Embryonic facial prominence (tissue), 1 donor: ENCODE measurements around the gene RPS6KC1.
"Not testable (repeated sequence)": the region's sequence is repeated elsewhere in the genome, so short reads cannot be mapped to it uniquely, and the experiment has no call there.

Experiments
- DNase-seq: peaks from one replicate; pipeline ENCODE4 v3.0.0-alpha.2; 2016; ENCODE audit errors: extremely low spot score

RPS6KC1 gene

DNA sequence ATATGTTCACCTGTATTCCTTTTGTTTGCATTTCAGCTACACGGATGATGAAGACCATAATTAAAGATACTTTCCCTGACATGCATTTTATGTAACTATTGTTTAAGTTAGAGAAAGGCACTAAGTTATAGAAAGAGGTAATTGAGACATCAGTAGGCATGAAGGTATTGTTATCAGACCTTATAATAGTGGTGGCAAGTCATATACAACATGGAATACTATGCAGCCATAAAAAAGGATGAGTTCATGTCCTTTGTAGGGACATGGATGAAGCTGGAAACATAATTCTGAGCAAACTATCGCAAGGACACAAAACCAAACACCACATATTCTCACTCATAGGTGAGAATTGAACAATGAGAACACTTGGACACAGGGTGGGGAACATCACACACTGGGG, 109.4 kb downstream of the RPS6KC1 start:
- DNase-seq: not testable (repeated sequence)

DNA sequence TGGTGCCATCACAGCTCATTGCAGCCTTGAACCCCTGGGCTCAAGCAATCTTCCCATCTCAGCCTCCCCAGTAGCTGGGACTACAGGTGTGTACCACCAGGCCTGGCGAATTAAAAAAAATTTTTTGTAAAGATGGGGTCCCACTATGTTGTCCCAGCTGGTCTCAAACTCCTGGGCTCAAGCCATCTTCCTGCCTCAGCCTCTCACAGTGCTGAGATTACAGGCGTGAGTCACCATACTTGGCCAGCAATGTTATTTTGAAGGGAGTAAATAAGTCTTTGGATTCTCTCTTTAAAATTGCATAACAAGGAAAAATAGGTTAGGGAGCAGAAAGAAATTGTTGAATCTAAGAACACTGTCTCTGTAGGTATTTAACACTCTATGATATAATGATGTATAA, 111.3 kb downstream of the RPS6KC1 start:
- no peak for DNase-seq

GRCh38 chr1:213162862-213163261, 111.8 kb downstream of the RPS6KC1 start:
- DNase-seq: no peak

DNA sequence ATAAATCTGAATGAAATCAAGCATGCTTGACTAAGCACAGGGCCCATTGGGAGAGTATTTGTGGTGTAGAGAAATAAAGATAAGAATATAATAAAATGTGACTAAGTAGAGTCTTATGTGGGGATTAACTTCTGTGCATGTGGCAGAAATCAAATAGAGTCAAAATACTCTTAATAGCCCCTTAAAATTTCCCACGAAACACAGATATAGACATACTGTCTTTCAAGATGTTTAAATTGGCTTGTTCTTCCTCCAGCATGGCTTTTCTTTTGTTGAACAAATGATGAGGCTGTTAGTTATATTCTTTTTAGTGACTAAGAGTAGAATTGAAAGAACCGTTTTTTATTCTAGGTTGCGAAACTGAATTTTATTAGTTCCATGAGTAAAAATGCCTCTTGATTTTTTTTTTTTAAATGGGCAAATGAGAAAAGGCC, 112.3 kb downstream of the RPS6KC1 start:
- no peak for DNase-seq

- no peak for DNase-seq
Measured at GRCh38 chr1:213164561-213164960, 113.5 kb downstream of the RPS6KC1 start.

DNA sequence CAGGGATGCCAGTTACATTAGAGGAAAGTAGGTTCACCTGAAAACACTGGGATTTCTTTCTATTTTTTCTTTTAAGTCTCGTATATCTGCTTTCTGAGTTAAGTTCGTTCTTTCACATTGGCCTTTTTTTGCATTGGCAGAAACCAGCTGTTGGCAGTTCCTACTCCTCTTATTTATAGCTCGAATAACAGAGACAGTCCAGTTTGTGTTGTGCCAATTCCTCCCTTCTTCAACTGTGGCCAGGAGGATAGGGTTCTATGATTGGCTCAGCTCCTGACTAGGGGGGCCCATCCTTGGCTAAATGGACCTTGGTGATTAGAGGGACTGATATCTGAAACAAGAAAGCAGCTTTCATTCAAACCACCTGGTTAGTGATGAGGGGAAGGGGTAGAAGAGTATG, 115.8 kb downstream of the RPS6KC1 start:
- no peak for DNase-seq

DNA sequence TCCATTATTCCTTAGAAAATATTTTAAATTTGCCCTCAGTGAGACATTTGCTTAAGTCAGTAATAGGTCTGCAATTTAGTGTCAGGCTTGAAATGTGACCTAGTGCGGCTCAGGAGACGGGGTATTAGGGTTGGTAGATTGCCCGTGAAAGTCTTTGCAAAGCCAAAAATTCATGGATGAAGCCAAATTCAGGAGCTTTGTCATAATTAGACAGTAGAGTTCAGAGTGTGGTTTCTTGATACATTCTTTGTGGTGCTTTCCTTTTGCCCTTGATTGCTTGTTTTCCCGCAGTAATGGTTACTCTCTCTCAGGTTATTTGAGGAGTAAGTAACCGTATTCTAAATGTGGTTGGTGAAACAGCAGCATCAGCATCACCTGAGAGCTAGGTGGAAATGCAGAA, 120.7 kb downstream of the RPS6KC1 start:
- DNase-seq: no peak

DNA sequence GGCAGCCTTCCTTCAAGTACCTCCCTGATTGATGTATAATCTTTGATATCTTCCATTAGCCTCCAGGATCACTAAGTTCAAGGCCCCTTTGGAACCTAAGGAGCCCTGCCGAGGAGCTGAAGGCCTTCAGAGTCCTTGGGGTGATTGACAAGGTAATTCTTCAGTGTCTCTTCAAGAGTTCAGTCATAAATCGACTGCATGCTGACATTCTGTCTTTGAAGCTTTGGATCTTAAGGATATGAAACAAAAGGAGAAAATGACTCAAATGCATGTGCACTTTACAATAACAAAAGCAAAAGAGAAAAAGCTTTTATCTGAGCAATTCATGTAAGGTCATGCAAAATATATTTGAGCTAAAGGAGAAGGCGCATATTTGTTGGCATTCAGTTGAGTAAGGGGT, 125.3 kb downstream of the RPS6KC1 start:
- no peak for DNase-seq

GRCh38 chr1:213179784-213180183, 128.7 kb downstream of the RPS6KC1 start:
- no peak for DNase-seq

DNA sequence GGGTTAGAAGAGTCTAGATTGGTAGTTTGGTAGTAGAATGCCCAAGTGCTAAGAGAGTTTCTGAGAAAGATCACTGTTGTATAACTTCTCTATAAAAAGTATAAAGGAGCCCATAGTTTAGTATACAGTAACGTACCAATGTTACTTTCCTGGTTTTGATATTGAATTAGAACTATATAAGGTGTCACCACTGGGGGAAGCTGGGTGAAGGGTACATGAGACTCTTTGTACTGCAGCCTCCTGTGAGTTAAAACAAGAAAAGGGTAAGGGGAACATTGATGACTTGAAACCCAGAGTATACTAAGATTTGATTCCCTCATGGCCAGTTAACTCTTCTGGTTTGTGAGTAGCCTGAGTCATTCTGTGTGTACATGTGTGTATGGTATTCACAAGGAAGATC, 129.8 kb downstream of the RPS6KC1 start:
- no peak for DNase-seq

GRCh38 chr1:213183036-213183672, 132.1 kb downstream of the RPS6KC1 start:
- no peak for DNase-seq

DNA sequence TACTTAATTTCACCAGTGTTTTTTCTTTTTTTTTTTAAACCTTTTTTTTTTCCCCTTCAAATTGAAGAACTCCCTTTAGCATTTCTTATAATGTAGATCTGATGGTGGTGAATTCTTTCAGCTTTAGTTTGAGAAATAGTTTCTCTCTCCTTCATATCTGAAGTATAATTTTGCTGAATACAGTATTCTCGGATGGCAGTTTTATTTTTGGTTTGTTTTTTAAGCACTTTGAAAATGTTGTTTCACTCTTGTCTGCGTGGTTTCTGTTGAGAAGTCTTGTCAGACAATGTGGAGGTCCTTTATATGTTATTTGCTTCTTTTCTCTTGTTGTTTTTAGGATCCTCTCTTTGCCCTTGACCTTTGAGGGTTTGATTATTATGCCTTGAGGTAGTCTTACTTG, 135.1 kb downstream of the RPS6KC1 start:
- DNase-seq: no peak

GRCh38 chr1:213192026-213192425, 141.0 kb downstream of the RPS6KC1 start:
- DNase-seq: no peak

- DNase-seq: no peak
Measured at GRCh38 chr1:213194383-213194782, 143.3 kb downstream of the RPS6KC1 start.

- DNase-seq: no peak
Measured at GRCh38 chr1:213194855-213195254, 143.8 kb downstream of the RPS6KC1 start.

DNA sequence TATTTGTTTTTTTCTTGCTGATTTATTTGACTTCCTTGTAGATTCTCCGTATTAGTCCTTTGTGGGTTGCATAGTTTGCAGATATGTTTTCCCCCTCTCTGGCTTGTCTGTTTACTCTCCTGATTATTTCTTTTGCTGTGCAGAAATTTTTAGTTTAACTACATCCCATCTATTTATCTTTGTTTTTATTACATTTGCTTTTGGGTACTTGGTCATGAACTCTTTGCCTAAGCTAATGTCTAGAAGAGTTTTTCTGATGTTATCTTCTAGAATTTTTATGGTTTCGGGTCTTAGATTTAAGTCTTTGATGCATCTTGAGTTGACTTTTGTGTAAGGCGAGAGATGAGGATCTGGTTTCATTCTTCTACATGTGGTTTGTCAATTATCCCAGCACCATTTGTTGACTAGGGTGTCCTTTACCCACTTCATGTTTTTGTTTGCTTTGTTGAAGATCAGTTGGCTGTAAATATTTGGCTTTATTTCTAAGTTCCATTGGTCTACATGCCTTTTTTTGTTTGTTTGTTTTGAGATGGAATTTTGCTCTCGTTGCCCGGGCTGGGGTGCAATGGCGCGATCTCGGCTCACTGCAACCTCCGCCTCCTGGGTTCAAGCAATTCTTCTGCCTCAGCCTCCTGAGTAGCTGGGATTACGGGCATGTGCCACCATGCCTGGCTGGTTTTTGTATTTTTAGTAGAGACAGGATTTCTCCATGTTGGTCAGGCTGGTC, 145.4 kb downstream of the RPS6KC1 start:
- not testable (repeated sequence) for DNase-seq

DNA sequence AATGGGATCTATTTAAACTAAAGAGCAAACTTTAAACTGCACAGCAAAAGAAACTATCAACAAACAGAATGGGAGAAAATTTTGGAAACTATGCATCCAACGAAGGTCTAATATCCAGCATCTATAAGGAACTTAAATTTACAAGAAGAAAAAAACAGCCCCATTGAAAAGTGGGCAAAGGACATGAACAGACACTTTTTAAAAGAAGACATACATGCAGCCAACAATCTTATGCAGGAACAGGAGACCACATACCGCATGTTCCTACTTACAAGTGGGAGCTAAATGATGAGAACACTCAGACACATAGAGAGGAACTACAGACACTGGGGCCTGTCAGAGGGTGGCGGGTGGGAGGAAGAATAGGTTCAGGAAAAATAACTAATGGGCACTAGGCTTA, 149.6 kb downstream of the RPS6KC1 start:
- no peak for DNase-seq

GRCh38 chr1:213201380-213202155, 150.5 kb downstream of the RPS6KC1 start:
- no peak for DNase-seq

GRCh38 chr1:213211201-213211600, 160.2 kb downstream of the RPS6KC1 start:
- no peak for DNase-seq

GRCh38 chr1:213219076-213219475, 168.0 kb downstream of the RPS6KC1 start:
- not testable (repeated sequence) for DNase-seq

GRCh38 chr1:213221209-213221608, 170.2 kb downstream of the RPS6KC1 start:
- no peak for DNase-seq

- DNase-seq: no peak
Measured at GRCh38 chr1:213227458-213227857, 176.4 kb downstream of the RPS6KC1 start.

- DNase-seq: no peak
Measured at GRCh38 chr1:213231795-213232231, 180.8 kb downstream of the RPS6KC1 start.
